ENCODE results near the gene AGBL5.

- TF ChIP-seq CTCF (IDR thresholded peaks at IDR 0.05): no peak
- TF ChIP-seq ZFX (IDR thresholded peaks at IDR 0.05; ENCODE audit: borderline replicate concordance): no peak
These were observed 50.9 kb downstream of the AGBL5 start for GRCh38 chr2:27102329-27102728.

Data from 22Rv1 (cell line).